B cell (primary cell): ENCODE data around the gene KAZN.

Experiments used
- CTCF ChIP-seq: fragments of 200-600 bp; IDR thresholded peaks from one replicate; pipeline ENCODE4 v1.8.0; 2022; ENCODE audit warnings: antibody characterized with exemption, mild to moderate bottlenecking
- EZH2 ChIP-seq: IDR thresholded peaks from 2 replicates; pipeline ENCODE4 v1.6.1; 2012; ENCODE audit warnings: borderline replicate concordance, low read depth, mild to moderate bottlenecking, moderate library complexity, low read length; ENCODE audit not compliant: insufficient read depth, poor library complexity, severe bottlenecking

DNA sequence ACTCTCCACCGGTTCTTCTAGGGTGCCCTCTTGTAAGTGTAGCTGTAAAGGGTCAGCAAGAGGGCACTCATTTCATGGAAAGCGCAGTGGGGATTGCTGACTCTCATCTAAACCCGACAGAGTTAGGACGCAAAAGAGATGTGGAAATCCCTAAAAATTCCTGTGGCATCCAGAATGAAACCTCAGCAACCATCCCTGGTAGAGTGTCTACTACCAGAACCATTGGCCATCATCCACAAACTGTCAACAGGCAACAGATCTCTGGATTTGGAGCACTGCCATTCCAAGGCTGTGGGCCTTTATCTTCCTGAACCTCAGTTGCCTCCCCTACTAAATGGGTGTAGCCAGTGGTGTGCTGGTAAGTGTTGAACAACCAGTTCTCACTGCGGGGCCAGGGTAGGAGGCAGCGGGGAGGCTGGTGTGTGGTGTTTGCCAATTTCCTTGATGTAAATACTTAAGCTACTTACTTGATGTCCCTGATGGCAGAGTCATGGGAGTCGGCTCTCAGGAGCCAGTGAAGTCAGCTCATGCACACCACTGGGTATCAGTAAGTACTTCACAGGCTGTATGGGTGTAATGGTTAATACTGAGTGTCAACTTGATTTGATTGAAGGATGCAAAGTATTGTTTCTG, 195.8 kb downstream of the KAZN start:
- no peak for TF ChIP-seq CTCF
- no peak for TF ChIP-seq EZH2
